Effector CD8-positive, alpha-beta T cell (primary cell): Measurements from ENCODE around the gene OCA2.
"Not testable (repeated sequence)": the region's sequence is repeated elsewhere in the genome, so short reads cannot be mapped to it uniquely, and the experiment has no call there.

Source experiments
- DNase-seq: peaks from one replicate; lab custom pipeline; 2025; lab: John Stamatoyannopoulos, UW
- total RNA-seq, 4 experiments: gene quantifications; one replicate each; lab custom pipeline; 2026; lab: John Stamatoyannopoulos, UW

The OCA2 gene
- 0 to 0.62 (median 0) reads per million in 4 experiments for total RNA-seq

DNA sequence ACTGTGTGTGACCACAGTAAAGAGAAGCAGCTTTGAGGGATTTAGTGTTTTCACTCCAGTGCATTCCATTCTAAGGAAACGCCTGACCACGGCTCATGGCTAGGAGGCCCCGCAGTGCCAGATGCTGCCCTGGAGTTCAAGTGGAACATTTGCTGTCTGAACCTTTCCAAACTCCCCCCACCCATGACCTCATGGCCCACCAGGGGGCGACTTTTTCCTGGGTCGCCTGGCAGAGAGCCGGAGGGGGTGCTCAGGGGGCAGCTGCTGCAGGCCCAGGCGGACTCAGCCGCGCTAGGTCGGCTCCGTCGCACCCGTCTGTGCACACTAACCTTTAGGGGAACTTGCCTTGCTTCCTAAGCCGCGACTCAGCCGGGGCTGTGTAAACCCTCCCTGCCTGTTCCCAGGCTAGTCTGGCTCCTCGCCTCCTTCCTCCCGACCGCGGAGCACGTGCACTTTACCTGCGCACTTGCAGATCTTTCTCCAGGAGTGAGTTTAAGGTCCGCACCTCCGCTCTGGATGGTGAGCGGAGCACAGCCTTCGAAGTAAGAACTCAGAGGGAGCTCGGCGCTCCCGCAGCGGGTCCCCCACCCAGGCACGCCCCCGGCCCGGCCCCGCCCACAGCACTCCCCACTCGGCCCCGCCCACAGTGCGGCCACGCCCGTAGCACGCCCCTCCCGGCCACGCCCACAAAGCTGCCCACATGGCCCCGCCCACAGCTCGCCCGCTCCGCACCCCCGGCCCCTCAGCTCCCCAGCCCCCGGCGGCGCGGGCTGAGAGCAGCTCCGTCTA, at the start of gene OCA2:
OCA2 (minus strand) TSS at position 550 of the 789 bp plus-strand sequence. CDS start 17,441 bp downstream, outside the sequence.
- DNase-seq = peak; percentile 70

DNA sequence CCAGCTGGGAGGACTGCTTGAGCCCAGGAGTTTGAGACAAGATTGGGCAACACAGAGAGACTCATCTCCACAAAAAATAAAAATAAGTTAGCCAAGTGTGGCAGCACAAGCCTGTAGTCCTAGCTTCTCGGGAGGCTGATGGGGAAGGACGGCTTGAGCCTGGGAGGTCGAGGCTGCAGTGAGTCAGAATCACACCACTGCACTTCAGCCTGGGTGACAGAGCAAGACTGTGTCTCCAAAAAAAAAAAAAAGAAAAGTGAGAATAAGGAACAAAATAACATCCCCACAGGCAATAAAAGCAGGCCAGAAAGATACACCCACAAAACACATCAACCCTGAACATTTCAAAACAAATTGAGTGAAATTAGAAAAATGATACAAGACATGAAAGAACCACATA, 48.7 kb upstream of the OCA2 start:
- DNase-seq = no peak

DNA sequence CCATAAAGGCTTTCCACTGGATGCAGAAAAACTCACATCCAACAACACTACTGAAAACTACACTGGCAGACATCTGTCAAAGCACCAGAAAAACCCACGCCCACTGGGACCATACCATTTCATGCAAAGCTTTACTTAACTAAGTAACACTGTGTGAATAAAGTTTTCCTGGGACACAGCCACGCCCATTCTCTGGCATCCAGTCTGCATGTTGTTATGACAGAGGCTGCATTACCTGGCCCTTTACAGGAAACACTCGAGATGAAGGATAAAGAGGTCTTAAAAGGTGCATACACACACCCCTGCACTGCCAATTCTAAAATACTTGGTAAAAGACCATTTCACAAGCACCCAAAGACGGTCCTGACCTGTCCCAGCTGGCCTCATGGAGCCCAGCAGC, 46.3 kb upstream of the OCA2 start:
- DNase-seq = not testable (repeated sequence)

DNA sequence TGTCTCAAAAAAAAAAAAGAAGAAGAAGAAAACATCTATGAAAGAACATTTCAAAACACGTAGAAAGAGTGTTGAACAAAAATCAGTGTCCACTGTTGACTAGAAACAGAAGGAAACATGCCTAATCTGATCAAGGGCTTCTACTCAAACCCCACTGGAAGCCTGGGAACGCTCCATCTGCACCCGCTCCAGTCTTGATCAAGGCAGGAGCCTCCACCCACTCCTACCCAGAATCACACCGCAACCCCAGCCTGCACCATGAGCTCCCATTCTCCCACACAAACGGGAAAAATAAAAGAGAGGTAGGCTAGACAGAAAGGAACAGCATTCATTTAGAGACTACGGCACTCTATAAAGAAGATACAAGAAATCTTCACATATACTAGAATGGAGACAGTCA, 40.9 kb upstream of the OCA2 start:
- DNase-seq = no peak

- not testable (repeated sequence) for DNase-seq
These were observed 38.4 kb upstream of the OCA2 start for GRCh38 chr15:28137408-28138039.

DNA sequence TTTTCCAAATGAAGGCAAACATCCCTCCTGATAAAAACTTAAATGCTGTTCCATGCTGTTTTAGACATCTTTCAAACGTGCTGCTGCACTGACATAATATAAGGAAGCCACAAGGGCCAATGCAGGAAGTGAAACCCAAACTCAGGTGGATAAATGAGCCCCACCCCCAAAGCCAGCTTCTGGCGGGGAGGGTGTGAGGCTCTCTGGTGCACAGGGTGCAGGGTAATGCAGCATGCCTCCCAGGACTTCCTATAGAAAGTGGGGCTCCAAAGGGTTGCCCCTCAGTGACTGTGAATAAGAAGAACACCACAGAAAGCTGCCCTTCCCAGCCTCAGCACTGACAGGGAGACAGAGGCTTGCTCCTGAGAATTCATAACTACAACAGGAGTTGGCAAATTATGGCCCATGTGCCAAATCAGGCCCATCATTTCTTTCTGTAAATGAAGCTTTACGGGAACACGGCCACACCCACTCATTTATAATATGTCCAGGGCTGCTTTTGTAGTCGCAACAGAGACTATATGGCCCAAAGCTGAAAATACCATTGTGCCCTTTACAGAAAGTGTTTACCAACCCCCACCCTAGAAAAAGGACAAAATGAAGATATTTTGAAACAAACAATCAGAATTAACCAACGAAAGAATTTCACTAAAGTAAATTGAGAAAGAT, 37.3 kb upstream of the OCA2 start:
- not testable (repeated sequence) for DNase-seq

DNA sequence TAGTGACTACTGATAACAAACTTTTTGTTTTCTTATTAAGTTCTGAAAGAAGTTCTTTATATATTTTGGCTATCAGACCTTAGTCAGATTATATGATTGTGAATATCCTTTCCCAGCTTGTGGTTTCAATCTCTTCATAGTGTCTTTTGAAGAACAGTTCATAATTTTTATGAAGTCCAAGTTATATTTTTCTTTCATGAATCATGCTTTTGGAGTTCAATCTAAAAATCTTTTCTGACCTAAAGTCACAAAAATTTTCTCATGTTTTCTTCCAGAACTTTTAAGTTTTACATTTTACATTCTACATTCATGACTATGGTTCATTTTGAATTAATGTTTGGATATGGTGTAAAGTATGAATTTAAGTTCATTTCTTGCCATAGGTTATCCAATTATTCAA, 34.2 kb upstream of the OCA2 start:
- DNase-seq = no peak

DNA sequence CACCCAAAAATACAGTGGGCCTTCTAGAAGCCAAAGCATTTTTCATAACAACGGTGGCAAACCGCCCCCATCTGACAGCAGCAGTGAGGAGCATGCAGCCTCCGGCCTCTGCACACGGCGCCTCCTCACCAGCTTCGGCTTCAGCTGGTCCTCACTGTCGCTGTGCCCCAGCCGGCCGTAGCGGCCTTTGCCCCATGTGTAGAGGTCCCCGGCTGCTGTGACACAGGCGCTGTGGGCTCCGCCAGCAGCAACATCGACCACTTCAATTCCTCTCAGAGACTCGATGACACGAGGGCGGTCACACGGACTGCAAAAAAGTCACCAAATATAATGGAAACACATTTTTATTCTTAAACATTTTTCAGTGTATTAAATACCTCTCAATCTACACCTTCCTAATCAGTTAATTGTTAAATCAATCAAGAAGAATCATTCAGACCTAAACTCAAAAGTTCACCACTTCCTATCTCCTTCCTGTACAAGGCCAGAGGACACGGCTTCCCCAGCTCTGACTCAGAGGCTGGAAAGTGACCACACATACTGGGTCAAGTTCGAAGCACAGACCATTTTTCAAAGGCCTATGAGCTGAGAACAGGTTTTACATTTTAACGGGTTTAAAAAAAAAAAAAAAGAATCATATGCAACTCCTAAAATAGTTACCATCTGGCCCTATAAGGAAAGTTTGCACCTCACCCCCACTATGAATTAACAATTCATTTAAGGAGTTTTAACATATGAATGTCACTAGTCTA, 33.6 kb upstream of the OCA2 start:
- DNase-seq = no peak

DNA sequence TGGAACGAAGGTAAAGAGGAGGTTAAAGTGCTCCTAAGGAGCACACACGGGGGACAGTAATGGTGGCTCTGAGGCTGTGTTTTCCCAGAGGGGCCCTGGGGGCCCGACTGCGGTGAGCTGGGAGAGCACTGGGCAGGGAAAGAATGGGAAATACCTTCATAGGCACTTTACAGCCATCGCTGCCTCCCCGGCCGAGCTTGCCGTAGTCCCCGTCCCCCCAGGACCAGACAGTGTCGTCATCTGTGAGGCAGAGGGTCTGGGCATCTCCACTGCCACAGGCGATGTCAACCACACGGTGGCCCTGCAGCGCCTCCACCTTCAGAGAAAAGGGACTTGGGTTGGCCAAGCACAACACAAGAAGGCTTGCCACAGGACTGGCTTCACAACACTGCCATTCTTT, 32.8 kb upstream of the OCA2 start:
- DNase-seq = no peak

DNA sequence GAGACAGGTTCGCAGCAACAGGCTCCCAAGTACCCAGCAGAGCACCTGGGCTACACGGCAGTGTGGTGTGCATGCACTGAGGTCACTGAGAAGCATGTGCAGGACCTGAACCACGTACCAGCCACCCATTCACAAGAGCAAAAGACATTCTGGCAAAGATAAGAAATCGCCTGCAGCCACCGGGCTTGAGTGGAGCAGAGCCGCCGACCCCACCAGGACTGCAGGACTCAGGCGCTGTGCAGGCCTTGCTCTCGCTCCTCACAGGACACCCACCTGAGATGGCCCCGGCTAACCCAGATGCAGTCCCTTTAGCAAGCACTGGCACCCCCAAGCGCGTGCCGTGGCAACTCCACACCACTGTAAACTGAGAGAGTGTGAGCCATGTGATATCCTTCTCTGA, 32.3 kb upstream of the OCA2 start:
- no peak for DNase-seq

DNA sequence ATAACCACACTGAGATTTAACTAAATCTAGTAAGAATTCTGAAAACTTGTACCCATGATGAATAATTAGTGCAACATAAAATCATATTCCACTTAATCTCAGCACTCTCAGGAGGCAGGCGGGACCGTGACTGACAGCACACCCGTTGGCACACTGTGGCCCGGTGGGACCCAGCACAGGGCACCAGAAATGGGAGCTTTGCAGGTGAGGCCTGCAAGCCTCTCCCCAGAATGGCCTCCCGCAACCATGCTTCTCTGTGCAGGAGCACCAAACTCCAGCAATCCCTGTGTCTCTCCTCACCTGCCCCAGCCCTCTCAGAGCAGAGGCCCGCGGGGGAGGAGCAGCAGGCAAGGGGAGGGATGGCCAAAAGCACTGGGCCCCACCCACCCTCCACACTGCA, 31.5 kb upstream of the OCA2 start:
- no peak for DNase-seq

- DNase-seq = no peak
These were observed 30.2 kb upstream of the OCA2 start for GRCh38 chr15:28129231-28129848.

DNA sequence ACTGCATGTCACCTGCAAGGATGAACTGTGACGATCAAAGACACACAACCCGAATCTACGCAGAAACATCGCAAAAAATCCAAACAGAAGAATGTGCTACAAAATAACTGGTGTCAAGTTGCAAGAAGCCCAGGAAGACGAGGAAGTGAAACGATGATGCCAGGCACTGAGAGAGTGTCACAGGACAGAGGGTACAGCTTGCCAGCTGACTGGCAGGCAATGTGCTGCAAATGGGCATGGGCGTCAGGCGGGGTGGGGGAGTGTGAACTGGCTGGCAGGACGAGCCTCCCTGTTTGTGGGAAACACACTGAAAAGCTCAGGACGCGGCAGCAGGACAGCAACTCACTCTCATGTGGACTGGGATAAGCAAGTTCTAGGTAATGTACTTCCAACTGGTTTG, 28.9 kb upstream of the OCA2 start:
- no peak for DNase-seq

DNA sequence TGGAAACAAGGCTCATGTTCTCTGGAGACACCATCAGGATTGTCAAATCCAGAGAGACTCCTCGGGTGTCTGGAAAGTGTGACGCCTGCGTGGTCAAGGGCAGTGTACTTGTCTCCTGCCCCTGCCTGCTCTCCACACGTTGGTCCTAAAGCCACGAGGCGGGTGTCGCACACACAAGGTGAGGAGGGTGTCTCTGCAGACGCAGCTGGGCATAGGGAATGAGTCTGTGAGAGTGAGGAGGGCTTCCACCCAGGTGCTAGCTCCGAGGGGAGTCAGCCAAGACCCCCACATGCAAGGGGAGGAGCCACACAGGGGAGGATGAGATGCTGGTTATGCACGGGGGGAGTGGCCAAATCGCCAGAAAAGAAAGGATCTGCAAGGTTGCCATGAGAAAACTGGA, 27.9 kb upstream of the OCA2 start:
- no peak for DNase-seq

DNA sequence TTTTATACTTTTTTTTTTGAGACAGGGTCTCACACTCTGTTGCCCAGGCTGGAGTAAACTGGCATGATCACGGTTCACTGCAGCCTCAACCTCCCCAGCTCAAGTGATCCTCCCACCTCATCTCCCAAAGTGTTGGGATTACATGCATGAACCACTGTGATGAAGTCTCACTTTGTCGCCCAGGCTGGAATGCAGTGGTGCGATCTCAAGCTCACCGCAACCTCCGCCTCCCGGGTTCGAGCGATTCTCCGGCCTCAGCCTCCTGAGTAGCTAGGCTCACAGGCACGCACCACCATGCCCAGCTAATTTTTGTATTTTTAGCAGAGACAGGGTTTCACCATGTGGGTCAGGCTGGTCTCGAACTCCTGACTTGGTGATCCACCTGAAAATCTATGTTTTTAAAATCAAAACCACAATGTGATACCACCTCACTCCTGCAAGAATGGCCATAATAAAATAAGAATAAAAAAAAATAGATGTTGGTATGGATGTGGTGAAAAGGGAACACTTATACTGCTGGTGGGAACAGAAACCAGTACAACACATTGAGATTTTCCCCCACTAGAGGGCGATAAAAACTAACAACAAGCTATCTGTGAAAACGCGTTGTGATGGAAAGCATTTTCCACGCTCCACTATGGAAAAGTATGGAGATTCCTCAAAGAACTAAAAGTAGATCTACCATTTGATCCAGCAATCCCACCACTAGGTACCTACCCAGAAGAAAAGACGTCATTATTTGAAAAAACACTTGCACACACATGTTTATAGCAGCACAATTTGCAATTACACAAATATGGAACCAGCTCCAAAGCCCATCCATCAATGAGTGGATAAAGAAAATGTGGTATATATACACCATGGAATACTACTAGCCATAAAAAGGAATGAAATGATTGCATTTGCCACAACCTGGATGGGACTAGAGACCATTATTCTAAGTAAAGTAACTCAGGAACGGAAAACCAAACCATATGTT, 26.8 kb upstream of the OCA2 start:
- DNase-seq = no peak

DNA sequence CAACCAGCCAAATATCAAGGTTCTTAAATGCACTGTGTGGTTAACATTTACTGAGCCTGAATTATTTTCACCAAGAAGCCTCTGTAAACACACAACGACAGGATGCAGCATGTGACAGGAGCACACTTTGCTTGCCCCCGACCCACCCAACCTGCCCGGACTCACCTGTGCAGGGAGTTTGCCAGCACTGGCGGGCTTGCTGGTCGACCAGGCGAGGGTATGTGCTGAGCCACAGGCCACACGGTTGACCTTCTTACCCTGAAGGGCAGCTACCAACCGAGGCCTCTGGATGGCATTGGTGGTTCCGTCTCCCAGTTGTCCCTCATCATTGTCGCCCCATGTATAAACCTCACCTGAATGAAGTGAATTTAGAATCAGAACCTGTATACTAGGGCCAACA, 25.7 kb upstream of the OCA2 start:
- no peak for DNase-seq

DNA sequence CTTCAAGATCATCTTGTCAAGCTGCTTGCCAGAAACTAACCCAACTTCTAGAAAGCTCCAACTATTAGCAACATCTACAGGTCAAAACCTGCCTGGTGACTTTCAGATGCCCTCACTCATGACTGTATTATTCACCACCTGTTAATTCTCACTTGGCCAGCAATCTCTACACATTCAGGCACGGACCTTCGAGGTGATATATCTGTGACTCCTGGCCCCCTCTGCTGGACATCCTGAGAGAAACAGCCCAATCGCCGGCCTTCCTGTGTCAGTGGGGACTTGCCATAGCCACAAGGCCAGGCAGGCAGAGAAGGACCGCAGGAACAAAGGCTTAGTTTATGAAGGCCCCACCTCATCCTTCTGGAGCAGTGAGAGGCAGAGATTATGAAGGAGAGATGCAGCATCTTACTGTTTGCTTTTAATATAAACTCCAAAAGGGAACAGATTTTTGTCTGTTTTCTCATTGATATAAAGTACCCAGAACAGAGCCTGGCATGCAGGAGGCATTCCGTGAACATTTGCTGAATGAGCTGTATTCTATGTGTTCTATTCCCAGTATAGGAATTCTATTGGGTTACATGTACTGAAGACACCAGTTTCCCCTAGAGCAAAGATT, 24.4 kb upstream of the OCA2 start:
- no peak for DNase-seq

- no peak for DNase-seq
These were observed 23.2 kb upstream of the OCA2 start for GRCh38 chr15:28122038-28122949.

GRCh38 chr15:28121577-28121976, 22.5 kb upstream of the OCA2 start:
- DNase-seq = not testable (repeated sequence)
